HG02884 (cell line): ENCODE results near the gene PSG2.
"Not testable (repeated sequence)": the region's sequence is repeated elsewhere in the genome, so short reads cannot be mapped to it uniquely, and the experiment has no call there.

Experiments
- ATAC-seq: cut with Tn5 transposase; IDR thresholded peaks from one replicate; pipeline ENCODE4 v1.9.1; 2021; ENCODE audit warnings: mild to moderate bottlenecking, moderate library complexity; ENCODE audit not compliant: unreplicated experiment

The PSG2 gene

DNA sequence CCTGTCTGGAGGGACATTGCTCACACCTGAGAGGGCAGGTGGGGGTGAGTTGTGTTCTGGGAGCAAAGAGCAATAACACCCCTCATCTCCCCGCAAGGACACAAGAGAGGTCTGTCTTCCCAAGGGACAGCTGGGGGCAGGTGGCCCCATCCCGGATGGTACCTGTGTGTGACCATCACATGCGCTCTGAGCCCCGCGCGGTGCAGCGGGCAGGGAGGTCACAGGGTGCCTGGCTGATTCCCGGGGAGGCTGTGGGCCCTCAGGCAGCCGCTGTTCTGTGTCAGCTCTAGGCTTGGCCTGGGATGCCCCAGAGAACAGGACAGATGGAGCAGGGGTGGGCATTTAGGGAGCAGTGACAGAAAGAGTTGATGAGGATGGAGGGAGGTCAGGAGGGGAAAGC lies 1.2 kb upstream of the PSG2 start:
- not testable (repeated sequence) for ATAC-seq

- ATAC-seq = no peak
Observed at GRCh38 chr19:43078311-43078710, 4.2 kb downstream of the PSG2 start.

DNA sequence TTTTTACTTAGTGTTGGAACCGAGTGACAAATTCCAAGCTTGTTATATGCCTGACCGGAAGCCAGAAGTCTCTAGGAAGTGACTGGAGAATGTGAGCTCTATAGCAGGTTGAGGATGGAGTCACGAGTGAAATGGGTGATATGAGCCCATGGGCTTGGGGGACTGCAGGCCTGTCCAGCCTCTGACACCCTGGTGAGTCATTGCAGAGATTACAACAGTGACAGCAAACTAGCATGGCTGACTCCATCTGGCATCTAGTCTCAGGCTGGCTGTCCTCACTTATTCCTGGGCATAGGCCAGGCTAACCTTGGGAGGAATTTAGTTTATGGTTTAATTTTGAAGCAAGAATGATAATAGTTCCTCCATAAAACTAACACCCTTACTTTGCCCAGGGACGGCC lies 4.6 kb downstream of the PSG2 start:
- not testable (repeated sequence) for ATAC-seq

- ATAC-seq = not testable (repeated sequence)
Observed at GRCh38 chr19:43062418-43062817, 20.1 kb downstream of the PSG2 start.

DNA sequence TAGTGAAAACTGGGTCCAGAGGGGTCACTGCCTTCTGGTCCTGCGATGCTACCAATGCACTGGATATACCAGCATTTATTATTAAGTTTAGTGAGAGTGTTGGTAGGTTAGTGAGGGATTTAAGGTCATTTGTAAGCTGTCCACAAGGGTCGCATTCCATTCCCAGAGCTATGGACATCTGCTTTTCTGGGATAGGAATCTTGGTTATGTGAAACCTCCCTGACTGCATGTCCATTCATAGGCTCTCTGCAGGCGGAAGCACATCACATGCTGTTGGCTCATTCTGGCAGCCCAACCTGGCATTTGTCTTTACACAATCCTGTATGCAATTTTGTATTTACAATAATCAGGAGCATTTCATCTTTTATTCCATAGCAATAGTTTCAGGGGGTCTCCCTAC lies 21.2 kb downstream of the PSG2 start:
- not testable (repeated sequence) for ATAC-seq

DNA sequence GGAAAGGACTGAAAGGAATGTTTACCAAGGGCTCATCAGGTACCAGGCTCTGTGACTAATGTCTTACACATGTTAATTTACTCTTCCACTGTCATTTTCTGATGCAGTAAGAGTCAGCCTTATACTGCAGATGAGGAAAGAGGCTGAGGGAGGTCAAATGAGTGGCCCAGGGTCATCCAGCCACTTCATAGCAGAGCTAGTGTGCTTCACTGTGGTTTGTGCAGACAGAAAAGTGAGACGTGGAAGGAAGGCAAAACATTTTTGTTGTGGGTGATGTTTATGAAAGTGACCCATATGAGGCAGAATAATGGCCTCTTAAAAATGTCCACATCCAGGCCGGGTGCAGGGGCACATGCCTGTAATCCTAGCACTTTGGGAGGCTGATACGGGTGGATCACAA lies 22.2 kb downstream of the PSG2 start:
- ATAC-seq = not testable (repeated sequence)

DNA sequence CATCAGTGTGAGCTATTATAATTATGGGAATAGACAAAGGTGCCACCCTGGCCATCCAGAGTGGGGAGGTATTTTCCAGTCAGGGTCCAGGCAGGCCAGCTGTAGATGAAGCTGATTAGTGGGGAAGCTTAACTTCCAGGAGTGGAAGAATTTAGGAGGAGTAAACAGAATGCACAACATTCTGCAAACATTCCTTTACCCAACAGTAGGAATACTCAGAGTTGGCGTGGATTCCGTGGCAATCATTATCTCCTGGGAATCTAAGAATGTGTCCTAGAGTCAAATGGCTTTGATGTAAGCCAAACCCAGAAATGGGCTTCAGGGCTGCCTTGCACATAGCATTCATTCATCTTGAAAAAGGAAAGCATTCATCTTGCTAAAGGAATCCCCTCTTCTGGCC lies 23.0 kb downstream of the PSG2 start:
- ATAC-seq = not testable (repeated sequence)

DNA sequence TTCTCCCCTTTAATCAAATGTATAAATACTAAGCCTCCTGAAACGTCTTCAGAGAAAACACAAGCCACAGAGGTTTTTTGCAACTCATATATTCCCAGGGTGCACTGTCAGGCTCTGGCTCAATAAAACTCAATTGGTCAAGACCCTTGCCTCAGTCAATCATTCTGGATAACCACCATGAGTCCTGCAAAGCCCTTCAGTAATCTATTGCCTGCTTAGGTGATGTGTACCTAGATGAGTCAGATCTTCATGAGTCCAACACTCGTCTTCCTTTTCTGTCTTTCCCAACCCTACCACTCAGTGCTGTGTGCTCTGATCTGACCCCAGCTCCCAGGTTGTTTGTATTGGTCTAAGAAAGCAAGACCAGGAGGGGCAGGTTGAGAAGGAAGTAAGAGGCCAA lies 24.1 kb downstream of the PSG2 start:
- not testable (repeated sequence) for ATAC-seq

GRCh38 chr19:43047966-43048365 lies 34.5 kb downstream of the PSG2 start:
- ATAC-seq = not testable (repeated sequence)

DNA sequence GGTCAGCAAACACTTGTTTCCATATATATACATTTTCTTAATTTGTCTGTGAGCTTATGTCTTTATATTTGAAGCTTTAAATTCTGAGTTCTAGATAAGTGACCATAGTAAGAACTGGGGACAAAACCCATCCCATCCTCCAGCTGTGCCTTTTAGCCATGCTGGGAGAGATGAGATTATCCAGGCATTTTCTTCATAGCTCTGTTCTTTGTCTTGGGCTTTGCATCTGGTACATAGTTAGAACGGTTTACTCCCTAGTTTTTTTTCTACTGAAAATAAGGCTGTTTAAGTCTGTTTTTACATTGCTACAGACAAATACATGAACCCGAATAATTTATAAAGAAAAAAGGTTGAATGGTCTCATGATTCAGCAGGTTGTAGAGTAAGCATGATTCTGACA lies 35.9 kb downstream of the PSG2 start:
- not testable (repeated sequence) for ATAC-seq

GRCh38 chr19:43043492-43044180 lies 38.9 kb downstream of the PSG2 start:
- ATAC-seq = not testable (repeated sequence)

DNA sequence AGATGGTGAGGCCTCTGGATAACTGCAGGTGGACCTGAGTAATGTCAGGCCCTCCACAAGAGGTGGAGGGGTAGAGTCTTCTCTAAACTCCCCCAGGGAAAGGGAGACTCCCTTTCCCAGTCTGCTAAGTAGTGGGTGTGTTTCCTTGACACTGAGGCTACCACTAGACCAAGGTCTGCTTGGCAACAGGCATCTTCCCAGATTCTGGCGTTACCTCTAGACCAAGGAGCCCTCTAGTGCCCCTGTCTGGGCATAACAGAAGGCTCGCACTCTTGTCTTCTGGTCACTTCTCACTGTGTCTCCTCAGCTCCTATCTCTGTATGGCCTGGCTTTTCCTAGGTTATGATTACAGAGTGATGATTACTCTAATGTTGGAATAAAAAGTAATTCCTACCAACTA lies 50.9 kb downstream of the PSG2 start:
- not testable (repeated sequence) for ATAC-seq

DNA sequence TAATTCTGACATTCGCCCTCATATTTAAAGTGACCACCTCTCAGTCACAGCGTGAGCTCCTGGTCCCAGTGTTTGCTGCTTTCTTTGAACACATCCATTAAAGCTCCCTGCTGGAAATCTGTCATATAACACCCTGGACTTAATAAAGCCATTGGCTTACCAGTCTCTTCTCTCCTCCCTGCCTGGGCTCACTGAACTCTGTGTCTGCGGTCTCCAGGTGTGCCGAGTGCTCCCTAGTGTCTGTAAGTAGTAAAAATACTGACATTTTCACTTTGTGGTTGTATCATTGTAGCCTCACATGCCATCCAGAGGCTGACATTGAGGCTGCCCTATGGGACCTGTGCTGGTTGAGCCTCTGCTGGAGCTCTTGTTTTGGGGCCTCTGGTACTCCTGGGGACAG lies 53.6 kb downstream of the PSG2 start:
- ATAC-seq = no peak

GRCh38 chr19:43027985-43028384 lies 54.5 kb downstream of the PSG2 start:
- not testable (repeated sequence) for ATAC-seq

GRCh38 chr19:43027061-43027460 lies 55.4 kb downstream of the PSG2 start:
- not testable (repeated sequence) for ATAC-seq

- not testable (repeated sequence) for ATAC-seq
Observed at GRCh38 chr19:43026369-43026768, 56.1 kb downstream of the PSG2 start, which contains the start of gene PSG11. Gene PSG11, minus strand, starts transcription at chr19:43026469. Its CDS starts 97 bp downstream, at chr19:43026372.

- not testable (repeated sequence) for ATAC-seq
Observed at GRCh38 chr19:43022098-43022497, 60.4 kb downstream of the PSG2 start.

DNA sequence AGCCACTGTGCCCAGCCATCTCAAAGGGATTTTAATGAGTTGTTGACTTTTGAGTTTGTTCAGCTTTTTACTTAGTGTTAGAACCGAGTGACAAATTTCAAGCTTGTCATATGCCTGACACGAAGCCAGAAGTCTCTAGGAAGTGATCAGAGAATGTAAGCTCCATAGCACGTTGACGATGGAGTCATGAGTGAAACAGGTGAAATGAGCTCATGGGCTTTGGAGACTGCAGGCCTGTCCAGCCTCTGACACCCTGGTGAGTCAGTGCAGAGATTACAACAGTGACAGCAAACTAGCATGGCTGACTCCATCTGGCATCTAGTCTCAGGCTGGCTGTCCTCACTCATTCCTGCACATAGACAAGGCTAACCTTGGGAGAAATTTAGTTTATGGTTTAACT lies 60.9 kb downstream of the PSG2 start:
- ATAC-seq = not testable (repeated sequence)

DNA sequence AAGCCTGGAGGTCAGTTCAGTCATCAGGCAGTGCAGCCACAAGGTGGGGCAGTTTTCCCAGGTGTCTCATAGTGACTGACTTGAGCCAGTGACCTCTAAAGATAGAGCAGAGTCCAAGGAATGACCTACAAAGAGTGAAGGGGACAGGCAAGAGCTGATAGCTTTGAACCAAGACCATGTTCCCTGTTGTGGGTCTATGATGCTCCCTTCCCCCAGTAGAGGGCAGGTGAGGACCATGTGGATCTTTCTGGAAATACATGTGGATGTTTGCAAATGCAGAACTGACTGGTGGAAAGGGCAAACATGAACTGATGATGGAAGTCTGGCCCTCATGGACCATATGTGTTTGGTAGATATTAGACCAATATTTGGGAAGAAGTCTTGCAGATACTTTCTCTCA lies 62.9 kb downstream of the PSG2 start:
- not testable (repeated sequence) for ATAC-seq
